Duodenal mucosa (tissue), 2 donors: Measurements from ENCODE around the gene RNASE11.
"Not testable (repeated sequence)": the region's sequence is repeated elsewhere in the genome, so short reads cannot be mapped to it uniquely, and the experiment has no call there.

Experiments used
- H3K27ac ChIP-seq: one replicate; pipeline ENCODE4 v1.7.0; 2013; ENCODE audit warnings: low read depth, low read length
- H3K27me3 ChIP-seq, 2 donors: one replicate each; pipeline ENCODE4 v1.7.0; 2013; ENCODE audit warnings: low read length in 2 of 2, control low read depth in 1 of 2; ENCODE audit not compliant: insufficient read depth in 2 of 2, control insufficient read depth in 1 of 2
- H3K36me3 ChIP-seq, 2 donors: one replicate each; pipeline ENCODE4 v1.7.0; 2013; ENCODE audit warnings: low read length in 2 of 2, control low read depth in 1 of 2; ENCODE audit not compliant: insufficient read depth in 2 of 2, control insufficient read depth in 1 of 2
- H3K4me1 ChIP-seq, 2 donors: one replicate each; pipeline ENCODE4 v1.7.0; 2013; ENCODE audit warnings: low read length in 2 of 2, control low read depth in 1 of 2; ENCODE audit not compliant: insufficient read depth in 2 of 2, control insufficient read depth in 1 of 2
- H3K4me3 ChIP-seq, 2 donors: one replicate each; pipeline ENCODE4 v1.7.0; 2013; ENCODE audit warnings: low read length in 2 of 2, low read depth in 1 of 2
- H3K9ac ChIP-seq, 2 donors: one replicate each; pipeline ENCODE4 v1.7.0; 2013; ENCODE audit warnings: low read length in 2 of 2, low read depth in 1 of 2
- H3K9me3 ChIP-seq, 2 donors: one replicate each; pipeline ENCODE4 v1.7.0; 2013; ENCODE audit warnings: low read length in 2 of 2, control low read depth in 1 of 2; ENCODE audit not compliant: control insufficient read depth in 1 of 2

The RNASE11 gene

GRCh38 chr14:20626274-20626673, 38.5 kb upstream of the RNASE11 start:
- peaks cover 0 to 5% of the 10 kb centered on the region in 2 donors for H3K27me3 ChIP-seq
- no peaks in the 10 kb centered on the region for H3K9me3 ChIP-seq
- H3K4me1 ChIP-seq: peaks cover 14 to 17% of the 10 kb centered on the region in 2 donors
- H3K4me3 ChIP-seq: no peak overlapping the region
- H3K9ac ChIP-seq: no peak overlapping the region
- H3K36me3 ChIP-seq: no peaks in the 10 kb centered on the region
- no peak overlapping the region for H3K27ac ChIP-seq

- H3K9ac ChIP-seq: peak overlapping the region in 1 of 2 donors; percentile 12
- H3K4me3 ChIP-seq: peak overlapping the region; percentile 48 to 53
- no peak overlapping the region for H3K27ac ChIP-seq
- H3K4me1 ChIP-seq: peaks cover 15 to 17% of the 10 kb centered on the region in 2 donors
- peaks cover 0 to 5% of the 10 kb centered on the region in 2 donors for H3K27me3 ChIP-seq
- H3K36me3 ChIP-seq: no peaks in the 10 kb centered on the region
- no peaks in the 10 kb centered on the region for H3K9me3 ChIP-seq
Measured at GRCh38 chr14:20624495-20625070, 36.8 kb upstream of the RNASE11 start.

DNA sequence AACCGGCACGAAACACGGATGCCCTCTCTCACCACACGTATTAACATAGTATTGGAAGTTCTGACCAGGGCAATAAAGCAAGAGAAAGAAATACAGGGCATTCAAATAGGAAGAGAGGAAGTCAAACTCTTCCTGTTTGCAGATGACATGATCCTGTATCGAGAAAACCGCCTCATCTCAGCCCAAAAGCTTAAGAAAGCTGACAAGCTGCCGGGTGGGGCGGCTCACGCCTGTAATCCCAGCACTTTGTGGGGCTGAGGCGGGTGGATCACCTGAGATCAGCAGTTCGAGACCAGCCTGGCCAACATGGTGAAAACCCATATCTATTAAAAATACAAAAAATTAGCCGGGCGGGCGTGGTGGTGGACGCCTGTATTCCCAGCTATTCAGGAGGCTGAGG, 36.0 kb upstream of the RNASE11 start:
- peaks cover 15 to 17% of the 10 kb centered on the region in 2 donors for H3K4me1 ChIP-seq
- no peak overlapping the region for H3K9ac ChIP-seq
- no peaks in the 10 kb centered on the region for H3K9me3 ChIP-seq
- H3K4me3 ChIP-seq: no peak overlapping the region
- peaks cover 0 to 5% of the 10 kb centered on the region in 2 donors for H3K27me3 ChIP-seq
- H3K36me3 ChIP-seq: no peaks in the 10 kb centered on the region
- no peak overlapping the region for H3K27ac ChIP-seq

GRCh38 chr14:20622816-20623291, 35.1 kb upstream of the RNASE11 start:
- peaks cover 15 to 17% of the 10 kb centered on the region in 2 donors for H3K4me1 ChIP-seq
- H3K9ac ChIP-seq: no peak overlapping the region
- no peaks in the 10 kb centered on the region for H3K27me3 ChIP-seq
- H3K27ac ChIP-seq: no peak overlapping the region
- no peak overlapping the region for H3K4me3 ChIP-seq
- H3K36me3 ChIP-seq: no peaks in the 10 kb centered on the region
- no peaks in the 10 kb centered on the region for H3K9me3 ChIP-seq

DNA sequence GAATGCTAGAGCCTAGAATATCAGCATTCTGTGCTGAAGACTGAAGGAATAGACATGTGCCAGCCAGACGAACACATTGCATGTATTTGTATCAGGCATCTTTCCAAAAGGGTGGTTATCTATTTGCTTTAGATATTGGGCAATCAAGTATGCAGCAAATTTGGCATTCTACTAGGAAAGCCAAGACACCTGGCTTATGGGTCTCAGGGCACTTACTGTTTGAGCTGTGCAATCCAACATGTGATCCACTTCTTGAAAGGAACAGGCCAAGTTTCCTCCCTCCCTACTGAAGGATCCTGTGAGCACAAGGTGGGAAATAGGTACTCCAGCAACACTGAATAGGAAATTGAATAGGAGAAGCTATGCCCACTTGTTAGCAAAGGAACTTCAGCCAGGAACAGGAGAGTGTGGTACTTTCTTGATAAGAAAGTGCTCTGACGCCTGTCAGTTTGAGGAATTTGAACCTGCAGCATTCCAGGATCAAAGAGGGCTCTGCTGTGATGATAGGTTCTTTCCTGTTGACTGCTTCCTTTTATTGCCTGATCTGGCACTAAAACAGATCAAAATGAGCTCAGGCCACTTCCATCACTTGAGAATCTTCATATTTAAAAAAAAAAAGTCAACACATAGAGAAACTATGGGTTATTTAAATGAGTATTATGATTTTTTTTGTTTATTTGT, 33.1 kb upstream of the RNASE11 start:
- Histone ChIP-seq H3K4me3 (no peak overlapping the region), H3K9me3 (no peaks in the 10 kb centered on the region), H3K27ac (no peak overlapping the region), H3K27me3 (no peaks in the 10 kb centered on the region), H3K36me3 (no peaks in the 10 kb centered on the region), H3K9ac (no peak overlapping the region), H3K4me1 (peaks cover 15 to 17% of the 10 kb centered on the region in 2 donors)

DNA sequence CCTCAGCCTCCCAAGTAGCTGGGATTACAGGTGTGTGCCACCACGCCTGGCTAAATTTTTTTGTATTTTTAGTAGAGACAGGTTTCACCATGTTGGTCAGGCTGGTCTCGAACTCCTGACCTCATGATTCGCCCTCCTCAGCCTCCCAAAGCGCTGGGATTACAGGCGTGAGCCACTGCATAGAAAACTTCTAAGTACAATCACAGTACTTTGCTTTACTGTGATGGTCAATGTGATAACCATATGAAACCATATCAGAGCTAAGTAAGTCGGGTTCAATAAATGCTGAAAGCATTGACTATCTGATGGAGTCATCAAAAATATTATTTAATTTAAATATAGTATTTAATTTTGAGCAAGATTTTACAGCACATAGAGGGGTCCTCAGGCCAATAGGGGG, 31.9 kb upstream of the RNASE11 start:
- H3K9ac ChIP-seq, H3K27me3 ChIP-seq, H3K27ac ChIP-seq, H3K4me3 ChIP-seq, H3K36me3 ChIP-seq, H3K9me3 ChIP-seq: not testable (repeated sequence)
- H3K4me1 ChIP-seq: peaks cover 9 to 11% of the 10 kb centered on the region in 2 donors

- Histone ChIP-seq H3K4me3 (no peak overlapping the region), H3K27me3 (no peaks in the 10 kb centered on the region), H3K36me3 (no peaks in the 10 kb centered on the region), H3K27ac (no peak overlapping the region), H3K4me1 (peaks cover 18 to 20% of the 10 kb centered on the region in 2 donors), H3K9me3 (no peaks in the 10 kb centered on the region), H3K9ac (no peak overlapping the region)
Measured at GRCh38 chr14:20618271-20618749, 30.5 kb upstream of the RNASE11 start.

DNA sequence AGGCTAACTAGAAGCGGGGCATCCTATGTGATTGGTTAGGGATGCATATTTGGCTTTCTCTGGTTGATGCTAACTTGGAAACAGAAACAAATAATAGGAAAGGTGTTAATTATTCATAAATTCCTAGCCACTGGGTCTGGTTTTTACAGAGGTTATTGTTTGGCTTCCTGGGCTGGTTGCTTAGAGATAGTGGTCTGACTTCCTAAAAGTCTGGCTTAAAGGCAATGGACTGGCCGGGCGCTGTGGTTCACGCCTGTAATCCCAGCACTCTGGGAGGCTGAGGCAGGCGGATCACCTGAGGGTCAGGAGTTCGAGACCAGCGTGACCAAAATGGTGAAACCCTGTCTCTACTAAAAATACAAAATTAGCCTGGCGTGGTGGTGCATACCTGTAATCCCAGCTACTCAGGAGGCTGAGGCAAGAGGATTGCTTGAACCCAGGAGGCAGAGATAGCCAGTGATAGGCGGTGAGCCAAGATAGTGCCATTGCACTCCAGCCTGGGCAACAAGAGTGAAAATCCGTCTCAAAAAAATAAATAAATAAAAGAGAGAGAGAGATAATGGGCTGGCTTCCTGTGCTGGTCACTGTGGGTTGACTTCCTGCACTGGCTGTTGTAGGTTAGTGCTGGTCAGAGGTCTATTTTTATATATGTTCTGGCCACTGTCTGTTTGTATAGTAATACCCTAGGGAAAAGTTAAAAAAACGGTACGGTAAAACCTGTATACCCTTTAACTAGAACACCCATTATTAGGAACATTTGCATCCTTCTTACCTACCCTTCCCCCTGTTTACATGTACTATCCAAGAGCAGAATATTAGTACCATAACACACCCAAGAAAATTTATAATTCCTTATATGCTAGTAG, 29.6 kb upstream of the RNASE11 start:
- Histone ChIP-seq H3K4me3 (no peak overlapping the region), H3K36me3 (no peaks in the 10 kb centered on the region), H3K4me1 (peaks cover 23% of the 10 kb centered on the region in 2 donors), H3K9ac (no peak overlapping the region), H3K27me3 (no peaks in the 10 kb centered on the region), H3K27ac (no peak overlapping the region), H3K9me3 (no peaks in the 10 kb centered on the region)

DNA sequence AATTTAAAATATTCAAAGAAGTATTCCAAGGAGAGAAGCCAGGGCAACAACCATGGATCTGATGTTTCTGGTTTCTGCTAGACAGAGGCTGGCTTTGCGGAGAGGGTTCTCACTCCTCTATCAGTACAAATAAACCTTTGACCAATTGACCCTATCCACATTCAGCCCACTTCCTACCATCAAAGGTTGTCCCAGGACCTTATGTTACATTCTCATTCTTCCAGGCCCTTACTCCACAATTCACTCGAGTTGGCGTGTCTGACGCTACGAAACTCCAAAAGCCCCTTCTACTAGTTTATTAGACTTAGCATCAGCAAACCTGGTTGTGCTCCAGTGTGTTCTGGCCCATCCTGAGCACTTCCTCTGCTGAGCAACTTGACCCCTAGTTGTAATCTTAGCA, 28.2 kb upstream of the RNASE11 start:
- Histone ChIP-seq H3K9me3 (no peaks in the 10 kb centered on the region), H3K27me3 (no peaks in the 10 kb centered on the region), H3K4me3 (no peak overlapping the region), H3K9ac (no peak overlapping the region), H3K36me3 (no peaks in the 10 kb centered on the region), H3K27ac (no peak overlapping the region), H3K4me1 (peaks cover 26 to 31% of the 10 kb centered on the region in 2 donors)
